SK-N-SH (cell line): Measurements from ENCODE around the gene CHD1.

Experiments used
- EP300 ChIP-seq, 2 experiments: IDR thresholded peaks; 2 replicates each; pipeline versions ENCODE4 v1.4.0 to v1.6.1; 2012; ENCODE audit warnings: borderline replicate concordance in 1 of 2, low read depth in 1 of 2, low read length in 1 of 2
- EZH2phosphoT487 ChIP-seq: fragments of 200-600 bp; sonication (generic); IDR thresholded peaks from 2 replicates; pipeline ENCODE4 v1.6.1; 2017; ENCODE audit warnings: low read depth, mixed run types, mild to moderate bottlenecking, antibody characterized with exemption, moderate library complexity, borderline replicate concordance
- RCOR1 ChIP-seq: fragments of 150-350 bp; IDR thresholded peaks from 2 replicates; pipeline ENCODE4 v1.6.1; 2017; ENCODE audit warnings: antibody characterized with exemption, low read length
- TAF1 ChIP-seq: IDR thresholded peaks from 2 replicates; pipeline ENCODE4 v1.6.1; 2012; ENCODE audit warnings: low read depth, mild to moderate bottlenecking, low read length, moderate library complexity, borderline replicate concordance
- YY1 ChIP-seq: IDR thresholded peaks from 2 replicates; pipeline ENCODE4 v1.4.0; 2012; ENCODE audit warnings: low read depth, mild to moderate bottlenecking
- TF ChIP-seq, protein P1 (sequence below): fragments of 200-600 bp; sonication (generic); IDR thresholded peaks from 2 replicates; pipeline ENCODE4 v1.6.1; 2017; ENCODE audit warnings: antibody characterized with exemption, mild to moderate bottlenecking, moderate library complexity

DNA sequence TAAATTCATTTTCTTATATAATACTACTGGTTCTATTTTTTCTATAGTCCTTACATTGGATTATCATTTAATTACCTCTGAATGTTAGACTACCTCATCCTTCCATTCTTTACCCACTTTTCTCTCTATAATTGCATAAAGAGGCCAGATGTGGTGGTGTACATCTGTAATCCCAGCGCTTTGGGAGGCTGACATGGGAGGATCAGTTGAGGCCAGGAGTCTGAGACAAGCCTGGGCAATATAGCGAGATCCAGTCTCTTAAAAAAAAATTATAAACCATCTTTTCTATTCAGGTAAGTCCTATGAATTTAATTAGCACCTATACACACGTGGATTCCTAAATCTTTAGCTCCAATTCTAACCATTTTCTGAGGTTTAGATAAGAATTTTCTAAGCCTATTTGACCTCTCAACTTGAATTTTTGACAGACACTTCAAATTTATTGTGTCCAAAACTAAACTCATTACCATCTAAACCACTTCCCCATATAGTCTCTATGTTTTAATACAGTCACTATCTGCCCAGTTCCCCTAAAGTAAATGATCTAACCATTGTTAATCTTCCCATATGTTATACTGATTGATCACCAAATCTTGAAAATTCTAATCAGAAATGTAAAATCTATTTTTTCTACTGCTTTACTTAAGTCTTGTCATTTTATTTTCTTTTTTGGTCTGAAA lies 33.0 kb upstream of the CHD1 start:
- no peak for TF ChIP-seq TAF1
- no peak for TF ChIP-seq YY1
- TF ChIP-seq EZH2phosphoT487 = no peak
- TF ChIP-seq, protein P1, sequence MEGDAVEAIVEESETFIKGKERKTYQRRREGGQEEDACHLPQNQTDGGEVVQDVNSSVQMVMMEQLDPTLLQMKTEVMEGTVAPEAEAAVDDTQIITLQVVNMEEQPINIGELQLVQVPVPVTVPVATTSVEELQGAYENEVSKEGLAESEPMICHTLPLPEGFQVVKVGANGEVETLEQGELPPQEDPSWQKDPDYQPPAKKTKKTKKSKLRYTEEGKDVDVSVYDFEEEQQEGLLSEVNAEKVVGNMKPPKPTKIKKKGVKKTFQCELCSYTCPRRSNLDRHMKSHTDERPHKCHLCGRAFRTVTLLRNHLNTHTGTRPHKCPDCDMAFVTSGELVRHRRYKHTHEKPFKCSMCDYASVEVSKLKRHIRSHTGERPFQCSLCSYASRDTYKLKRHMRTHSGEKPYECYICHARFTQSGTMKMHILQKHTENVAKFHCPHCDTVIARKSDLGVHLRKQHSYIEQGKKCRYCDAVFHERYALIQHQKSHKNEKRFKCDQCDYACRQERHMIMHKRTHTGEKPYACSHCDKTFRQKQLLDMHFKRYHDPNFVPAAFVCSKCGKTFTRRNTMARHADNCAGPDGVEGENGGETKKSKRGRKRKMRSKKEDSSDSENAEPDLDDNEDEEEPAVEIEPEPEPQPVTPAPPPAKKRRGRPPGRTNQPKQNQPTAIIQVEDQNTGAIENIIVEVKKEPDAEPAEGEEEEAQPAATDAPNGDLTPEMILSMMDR = no peak
- no peak for TF ChIP-seq EP300 (IDR thresholded peaks at IDR 0.05; ENCODE audit: borderline replicate concordance in 1 of 2, low read depth in 1 of 2, low read length in 1 of 2)
- TF ChIP-seq RCOR1 = no peak
